HG02642 (cell line): ENCODE data around the gene DGKQ.
"Not testable (repeated sequence)": the region's sequence is repeated elsewhere in the genome, so short reads cannot be mapped to it uniquely, and the experiment has no call there.

ENCODE experiments used
- ATAC-seq: cut with Tn5 transposase; IDR thresholded peaks from one replicate; pipeline ENCODE4 v1.9.1; 2021; ENCODE audit warnings: mild to moderate bottlenecking; ENCODE audit not compliant: unreplicated experiment, poor library complexity

Gene DGKQ

DNA sequence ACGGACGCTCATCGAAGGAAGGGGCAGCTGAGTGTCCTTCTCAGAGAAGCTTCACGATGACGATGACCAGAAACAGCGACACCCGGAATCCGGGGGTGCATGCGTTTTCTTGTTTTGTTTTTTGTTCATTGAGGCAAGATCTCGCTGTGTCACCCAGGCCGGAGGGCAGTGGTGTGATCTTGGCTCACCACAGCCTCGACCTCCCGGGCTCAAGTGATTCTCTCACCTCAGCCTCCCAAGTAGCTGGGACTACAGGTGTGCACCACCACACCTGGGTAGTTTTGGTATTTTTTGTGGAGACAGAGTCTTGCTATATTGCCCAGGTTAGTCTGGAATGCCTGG is 19.8 kb downstream of the DGKQ start:
- no peak for ATAC-seq

DNA sequence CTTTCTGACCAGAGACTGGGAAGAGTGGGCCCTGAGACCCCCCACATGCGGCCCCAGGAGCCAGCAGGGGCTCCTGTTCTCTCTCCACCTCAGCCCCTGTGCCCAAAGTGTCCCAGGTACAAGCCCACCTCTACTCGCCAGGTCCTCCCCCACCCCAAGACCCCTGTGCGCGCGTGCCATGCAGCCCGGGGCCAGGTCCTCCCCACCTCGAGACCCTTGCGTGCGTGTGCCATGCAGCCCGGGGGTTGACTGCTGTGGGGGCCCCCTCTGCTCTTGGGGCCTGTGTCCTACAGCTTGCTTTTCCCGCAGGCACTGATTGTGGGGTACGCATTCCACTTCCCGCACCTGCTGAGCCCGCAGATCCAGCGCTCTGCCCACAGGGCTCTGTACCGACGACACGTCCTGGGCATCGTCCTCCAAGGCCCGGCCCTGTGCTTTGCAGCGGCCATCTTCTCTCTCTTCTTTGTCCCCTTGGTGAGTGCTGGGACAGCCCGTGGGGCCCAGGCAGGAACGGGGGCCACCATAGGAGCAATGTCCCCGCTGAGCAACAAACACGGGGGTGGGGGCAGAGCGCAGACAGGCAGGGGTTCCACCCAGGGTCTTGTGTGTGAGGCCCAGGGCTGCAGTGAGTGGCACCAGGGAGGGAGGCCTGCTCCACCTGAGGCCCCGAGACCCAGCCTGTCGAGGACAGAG is 20.3 kb downstream of the DGKQ start:
- no peak for ATAC-seq

DNA sequence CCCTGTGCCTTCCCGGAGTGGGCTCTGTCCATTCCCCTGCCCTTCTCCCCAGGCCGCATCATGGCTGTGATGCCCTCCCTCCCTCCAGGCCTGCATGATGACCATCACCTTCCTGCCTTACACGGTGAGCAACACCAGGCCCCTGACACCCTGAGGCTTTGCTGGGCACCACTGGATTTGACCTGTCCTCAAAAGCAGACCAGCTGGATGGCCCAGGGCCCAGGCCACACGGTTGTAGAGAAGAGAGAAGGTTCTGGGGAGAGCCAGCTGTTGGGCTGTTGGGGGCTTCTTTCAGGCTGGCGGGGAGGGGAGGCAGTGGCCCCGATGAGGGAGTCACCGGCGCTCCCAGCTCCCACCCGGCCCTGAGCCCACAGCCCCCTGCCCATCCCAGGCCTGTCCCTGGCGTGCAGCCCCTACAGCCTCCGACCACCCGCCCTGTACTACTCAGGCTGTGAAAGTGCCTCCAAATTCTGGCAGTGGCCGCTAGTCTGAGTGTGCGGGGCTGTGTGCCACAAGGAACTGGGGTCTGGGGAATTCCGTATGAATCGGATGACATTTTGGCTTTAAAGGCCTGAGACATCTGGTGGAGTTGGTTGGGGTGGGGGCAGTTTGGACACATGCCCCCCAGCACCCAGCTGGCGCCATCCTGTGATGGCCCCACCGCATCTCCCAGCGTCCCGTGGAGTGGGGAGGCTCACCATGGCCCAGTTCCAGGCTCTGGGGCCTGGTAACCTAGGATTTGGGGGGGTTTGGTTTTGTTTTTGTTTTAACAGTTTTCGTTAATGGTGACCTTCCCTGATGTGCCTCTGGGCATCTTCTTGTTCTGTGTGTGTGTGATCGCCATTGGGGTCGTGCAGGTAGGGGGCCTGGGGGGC is 21.5 kb downstream of the DGKQ start:
- no peak for ATAC-seq

DNA sequence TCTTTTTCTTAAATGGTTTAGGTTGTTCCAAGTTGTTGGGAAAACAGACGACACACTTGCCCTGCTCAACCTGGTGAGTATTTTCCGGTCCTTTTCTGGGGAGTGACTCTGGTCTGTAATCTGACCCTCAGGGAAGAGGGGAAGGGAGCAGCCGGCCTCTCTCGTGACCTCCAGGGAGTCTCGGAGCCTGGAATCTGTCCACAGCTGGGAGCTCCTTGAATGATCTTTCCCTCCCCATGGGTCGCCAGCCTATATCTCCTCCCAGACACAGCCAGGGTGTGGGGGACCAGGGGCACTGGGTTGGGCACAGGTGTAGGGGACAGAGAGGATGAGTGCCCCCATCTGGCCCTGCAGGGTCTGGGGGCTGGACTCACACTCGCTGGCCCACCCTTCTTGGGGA is 22.2 kb downstream of the DGKQ start:
- no peak for ATAC-seq

DNA sequence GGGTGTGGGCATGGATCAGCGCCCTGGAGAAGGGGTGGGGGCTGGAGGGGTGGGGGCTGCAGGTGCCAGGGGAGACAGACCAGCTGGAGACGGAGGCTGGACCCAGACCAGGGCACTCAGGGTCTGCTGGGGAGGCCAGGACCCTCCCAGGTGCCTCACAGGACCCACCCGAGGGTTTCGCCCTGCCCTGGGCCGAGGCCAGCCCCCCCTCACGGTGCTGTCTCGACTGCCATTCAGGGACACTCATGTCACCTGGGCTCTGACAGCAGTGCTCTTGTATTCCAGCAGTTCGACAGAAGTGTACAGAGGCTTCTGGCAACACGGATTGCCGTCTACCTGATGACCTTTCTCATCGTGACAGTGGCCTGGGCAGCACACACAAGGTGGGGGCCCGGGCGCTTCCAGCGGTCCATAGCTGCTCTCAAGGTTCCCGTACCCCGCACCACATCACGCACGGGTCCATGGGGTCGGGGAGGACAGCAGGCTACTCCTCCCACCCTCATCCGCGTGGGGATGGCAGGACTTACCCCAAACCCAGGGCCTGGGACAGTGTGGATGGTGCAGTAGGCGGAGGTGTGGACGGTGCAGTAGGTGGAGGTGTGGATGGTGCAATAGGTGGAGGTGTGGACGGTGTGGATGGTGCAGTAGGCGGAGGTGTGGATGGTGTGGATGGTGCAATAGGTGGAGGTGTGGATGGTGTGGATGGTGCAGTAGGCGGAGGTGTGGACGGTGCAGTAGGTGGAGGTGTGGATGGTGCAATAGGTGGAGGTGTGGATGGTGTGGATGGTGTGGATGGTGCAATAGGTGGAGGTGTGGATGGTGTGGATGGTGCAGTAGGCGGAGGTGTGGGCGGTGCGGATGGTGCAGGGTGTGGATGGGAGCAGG is 23.0 kb downstream of the DGKQ start:
- no peak for ATAC-seq

DNA sequence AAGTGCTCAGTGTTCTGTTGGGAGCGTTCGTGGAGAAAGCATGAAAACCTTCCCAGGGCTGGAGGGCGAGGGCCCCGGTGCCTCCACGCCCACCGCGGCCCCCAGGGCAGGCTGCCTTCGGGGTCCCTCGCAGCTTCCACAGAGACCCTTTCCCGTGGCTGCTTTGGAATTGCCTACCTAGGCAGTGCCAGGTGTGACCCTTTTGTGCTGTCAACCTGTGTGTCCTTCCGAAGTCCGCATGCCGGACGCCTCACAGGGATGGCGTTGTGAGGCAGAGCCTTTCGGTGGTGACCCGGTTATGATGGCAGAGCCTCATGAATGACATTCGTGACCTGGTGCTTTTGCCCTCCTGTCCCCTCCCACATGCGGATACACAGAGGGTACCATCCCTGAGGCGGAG is 23.7 kb downstream of the DGKQ start:
- no peak for ATAC-seq

DNA sequence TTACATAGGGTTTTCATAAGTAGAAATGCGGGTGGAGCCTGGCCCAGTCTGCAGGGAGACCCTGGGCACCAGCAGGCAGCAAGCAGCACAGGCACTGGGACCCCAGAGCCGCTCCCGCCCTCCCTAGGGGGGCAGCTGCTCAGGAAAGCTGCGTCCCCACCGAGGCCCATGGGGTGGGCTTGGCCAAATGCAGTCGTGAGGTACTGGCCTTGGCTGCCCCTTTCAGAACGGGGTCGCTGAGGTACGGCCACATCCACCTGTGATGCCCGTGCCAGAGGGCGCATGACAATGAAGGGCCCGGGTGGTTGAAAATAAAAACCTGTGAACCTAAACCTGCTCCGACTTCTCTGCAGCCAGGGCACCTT is 24.5 kb downstream of the DGKQ start:
- ATAC-seq, result no peak

DNA sequence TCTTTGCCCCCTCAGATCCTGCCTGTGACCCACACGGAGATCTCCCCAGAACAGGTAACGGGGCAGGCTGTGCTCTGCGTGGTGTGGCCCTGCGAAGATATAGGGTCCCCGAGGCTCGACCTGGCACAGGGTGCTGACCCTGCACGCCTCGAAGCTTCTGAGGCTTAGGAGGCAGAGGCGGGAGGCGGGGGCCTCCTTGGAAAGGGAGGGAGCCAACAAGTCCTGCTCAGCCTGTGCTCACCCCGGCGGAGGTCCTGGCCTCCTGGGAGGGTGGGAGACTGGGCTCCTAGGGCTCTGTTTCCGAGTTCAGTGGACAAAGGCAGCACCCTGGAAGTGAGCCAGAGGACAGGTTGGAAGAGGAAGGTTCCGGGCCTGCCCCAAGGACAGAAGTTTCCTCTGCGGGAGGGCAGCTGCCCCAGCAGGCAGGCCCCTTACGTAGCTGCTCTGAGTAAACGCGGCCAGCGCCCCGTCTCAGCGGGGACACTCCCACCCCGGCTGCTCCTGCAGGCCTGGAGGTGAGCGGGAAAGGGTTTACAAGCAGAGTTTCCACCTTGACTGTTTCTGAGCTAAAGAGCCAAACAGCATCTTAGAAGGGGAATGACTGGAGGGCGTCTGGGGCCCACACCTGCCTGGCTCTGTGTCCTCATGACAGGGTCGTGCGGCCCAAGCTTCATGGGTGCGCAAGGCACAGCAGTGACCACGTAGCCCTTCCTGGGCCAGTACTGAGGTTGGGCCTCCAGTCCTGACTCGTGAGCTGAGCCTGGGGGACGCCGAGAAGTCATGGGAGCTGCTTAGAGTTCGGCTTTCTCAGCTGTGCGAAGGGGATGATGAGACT is 25.1 kb downstream of the DGKQ start:
- no peak for ATAC-seq

DNA sequence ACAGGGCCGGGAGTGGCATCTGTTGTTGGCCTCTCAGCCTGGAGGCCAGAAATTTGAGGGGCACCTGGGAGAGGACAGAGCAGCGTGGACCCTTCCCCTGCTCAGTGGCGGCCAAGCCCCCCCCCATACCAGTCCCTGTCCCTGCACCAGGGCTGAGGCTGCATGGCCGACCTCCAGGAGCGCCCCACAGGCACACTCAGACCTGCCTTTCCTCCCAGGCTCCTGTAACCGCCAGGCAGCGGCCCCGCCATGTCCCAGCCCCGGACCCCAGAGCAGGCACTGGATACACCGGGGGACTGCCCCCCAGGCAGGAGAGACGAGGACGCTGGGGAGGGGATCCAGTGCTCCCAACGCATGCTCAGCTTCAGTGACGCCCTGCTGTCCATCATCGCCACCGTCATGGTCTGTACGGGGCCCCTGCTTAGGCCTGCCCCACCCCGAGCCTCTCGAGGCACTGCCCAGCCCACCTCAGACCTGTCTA is 25.8 kb downstream of the DGKQ start:
- ATAC-seq, result no peak

DNA sequence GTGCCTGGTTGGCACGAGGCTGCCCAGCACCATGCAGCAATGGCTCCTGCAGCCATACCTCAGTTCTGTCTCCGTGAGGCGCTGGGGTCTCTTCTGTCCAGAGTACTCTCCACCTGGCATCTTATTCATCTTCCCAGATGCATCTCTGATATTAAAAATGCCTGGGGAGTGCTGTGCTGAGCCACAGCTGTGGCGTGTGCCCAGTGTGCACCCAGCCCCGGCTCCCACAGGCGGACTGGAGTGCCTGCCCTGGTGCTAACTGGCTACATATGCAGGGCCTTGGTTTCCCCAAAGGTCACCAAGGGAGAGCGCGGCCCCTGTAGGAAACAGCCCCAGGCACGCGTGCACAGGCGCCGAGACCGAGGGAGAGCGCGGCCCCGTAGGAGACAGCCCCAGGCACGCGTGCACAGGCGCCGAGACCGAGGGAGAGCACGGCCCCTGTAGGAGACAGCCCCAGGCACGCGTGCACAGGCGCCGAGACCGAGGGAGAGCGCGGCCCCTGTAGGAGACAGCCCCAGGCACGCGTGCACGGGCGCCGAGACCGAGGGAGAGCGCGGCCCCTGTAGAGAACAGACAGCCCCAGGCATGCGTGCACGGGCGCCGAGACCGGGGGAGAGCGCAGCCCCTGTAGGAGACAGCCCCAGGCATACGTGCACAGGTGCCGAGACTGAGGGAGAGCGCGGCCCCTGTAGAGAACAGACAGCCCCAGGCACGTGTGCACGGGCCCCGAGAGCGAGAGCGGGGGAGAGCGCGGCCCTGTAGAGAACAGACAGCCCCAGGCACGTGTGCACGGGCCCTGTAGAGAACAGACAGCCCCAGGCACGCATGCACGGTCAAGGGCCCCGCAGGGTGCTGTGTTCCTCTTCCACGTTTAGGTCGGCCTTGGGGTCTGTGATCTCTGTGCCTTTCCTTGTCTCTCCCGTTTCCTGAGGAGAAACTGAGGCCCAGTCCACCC is 26.6 kb downstream of the DGKQ start:
- ATAC-seq, result no peak

DNA sequence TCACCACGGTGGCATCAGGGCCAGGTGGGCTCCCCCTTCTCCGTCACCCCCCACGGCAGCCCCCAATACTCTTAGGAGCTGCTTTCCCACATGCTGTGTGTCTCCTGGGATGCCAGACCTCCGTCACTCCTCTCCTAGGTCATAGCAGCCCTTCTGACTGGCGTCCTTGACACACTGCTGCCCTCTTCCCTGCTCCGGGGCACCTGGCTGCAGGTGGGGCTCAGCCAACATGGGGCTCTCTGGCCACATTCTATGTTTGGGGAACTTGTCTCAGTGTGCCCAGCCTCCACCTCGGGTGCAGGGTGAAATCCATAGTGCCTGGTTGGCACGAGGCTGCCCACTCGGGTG is 27.3 kb downstream of the DGKQ start:
- no peak for ATAC-seq

DNA sequence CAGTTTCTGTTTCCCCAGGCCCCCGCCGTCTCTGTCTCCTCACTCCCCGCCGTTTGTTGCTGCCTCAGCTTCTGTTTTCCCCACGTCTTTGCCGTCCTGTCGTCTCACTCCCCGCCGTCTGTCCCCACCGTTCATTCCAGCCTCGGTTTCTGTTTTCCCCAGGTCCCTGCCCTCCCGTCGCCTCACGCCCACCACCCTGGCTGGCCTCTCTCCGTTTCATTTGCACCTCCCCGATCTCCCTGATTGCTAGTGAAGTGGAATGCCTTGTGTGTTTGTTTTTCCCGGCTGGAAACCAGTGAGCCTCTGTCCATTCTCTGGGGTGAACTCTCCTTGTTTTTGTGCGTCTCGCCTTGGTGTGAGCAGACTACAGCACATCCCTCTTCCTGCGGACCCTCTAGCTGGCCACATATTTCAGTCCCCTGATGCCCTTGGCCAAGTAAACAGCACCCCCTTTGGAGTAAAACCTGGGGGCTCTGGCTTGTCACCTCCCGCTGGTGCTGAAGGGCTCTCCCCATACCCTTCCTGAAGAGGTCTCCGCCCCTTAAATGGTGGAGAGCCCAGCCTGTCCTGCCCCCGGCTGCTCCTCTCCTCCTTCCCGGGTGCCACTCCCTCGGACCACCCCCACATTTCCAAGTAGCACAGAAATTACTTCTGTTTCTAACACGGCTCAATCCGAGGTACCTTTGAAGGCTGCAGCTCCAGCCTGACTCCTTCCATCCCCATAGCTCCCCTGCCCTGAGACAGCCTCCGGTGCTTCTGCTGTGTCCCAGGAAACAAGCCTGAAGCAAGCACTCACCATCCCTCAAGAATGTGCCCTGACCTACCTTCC is 27.9 kb downstream of the DGKQ start:
- no peak for ATAC-seq

DNA sequence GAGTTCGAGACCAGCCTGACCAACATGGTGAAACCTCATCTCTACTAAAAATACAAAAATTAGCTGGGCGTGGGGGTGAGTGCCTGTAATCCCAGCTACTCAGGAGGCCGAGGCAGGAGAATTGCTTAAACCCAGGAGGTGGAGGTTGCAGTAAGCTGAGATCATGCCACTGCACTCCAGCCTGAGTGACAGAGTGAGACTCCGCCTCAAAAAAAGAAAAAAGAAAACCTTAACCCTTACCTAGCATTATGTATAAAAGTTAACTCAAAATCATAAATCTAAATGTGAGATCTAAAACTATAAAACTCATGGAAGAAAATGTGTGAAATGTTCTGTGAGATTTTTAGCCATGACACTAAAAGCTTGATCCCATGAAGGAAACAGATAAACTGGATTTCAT is 33.9 kb downstream of the DGKQ start:
- not testable (repeated sequence) for ATAC-seq

DNA sequence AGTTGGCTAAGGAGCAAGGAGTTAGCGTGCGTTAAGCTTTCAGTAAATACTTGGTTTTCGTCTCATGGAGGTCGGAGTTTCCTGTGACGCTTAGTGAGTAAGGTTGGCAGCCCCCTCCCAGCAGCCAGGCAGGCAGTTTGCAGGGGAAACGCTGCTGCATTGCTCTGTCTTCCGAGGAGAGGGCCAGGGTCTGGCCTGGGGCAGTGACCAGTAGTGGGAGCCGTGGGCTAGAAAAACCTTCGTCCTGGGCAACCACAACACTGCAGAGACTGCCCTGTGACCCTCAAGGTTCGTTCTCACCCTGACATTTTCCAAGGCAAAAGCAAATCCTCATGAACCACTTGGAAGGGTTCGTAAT is 40.7 kb downstream of the DGKQ start:
- no peak for ATAC-seq

DNA sequence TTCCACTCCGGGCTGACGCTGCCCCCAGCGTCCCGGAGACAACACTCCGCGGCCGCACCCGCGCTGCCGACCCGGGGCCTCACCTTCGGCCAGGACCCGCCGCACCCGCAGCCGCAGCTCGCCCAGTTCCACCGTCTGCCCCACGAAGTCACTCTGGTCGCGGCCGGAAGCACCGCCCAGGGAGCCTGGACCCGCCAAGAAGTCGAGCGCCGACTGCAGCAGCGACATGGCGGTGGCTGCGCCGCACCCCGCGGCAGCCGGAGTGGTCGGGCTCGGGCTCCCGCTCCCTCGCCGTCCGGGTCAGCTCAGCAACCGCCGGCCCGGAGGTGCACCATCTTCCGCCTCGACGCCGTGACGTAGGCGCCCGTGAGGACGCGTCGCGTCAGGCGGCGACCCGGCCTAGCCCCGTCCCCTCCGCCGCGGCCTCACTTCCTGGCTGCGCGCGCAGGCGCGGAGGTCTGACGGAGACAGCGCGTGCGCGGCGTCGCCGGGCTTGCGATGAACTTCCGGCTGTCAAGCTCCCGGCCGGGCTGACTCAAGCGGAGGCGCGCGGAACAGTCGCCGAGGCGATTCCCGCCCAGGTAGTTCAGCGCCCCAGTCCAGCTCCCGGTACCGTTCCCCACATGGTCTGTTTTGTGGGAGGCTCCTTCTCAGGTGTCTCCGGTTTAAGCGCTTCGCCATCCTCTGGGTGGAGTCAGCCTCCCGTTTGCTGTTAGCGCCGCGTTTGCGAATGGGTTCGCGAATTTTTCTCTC is 41.2 kb downstream of the DGKQ start, which contains the start of the genes GAK and TMEM175:
GAK (minus strand) TSS at position 357 of the 753 bp plus-strand sequence; CDS start at position 228, 129 bp downstream.
TMEM175 (plus strand) TSS at position 501 of the 753 bp plus-strand sequence. CDS start 15,280 bp downstream, outside the sequence.
- peak; percentile 95 for ATAC-seq

DNA sequence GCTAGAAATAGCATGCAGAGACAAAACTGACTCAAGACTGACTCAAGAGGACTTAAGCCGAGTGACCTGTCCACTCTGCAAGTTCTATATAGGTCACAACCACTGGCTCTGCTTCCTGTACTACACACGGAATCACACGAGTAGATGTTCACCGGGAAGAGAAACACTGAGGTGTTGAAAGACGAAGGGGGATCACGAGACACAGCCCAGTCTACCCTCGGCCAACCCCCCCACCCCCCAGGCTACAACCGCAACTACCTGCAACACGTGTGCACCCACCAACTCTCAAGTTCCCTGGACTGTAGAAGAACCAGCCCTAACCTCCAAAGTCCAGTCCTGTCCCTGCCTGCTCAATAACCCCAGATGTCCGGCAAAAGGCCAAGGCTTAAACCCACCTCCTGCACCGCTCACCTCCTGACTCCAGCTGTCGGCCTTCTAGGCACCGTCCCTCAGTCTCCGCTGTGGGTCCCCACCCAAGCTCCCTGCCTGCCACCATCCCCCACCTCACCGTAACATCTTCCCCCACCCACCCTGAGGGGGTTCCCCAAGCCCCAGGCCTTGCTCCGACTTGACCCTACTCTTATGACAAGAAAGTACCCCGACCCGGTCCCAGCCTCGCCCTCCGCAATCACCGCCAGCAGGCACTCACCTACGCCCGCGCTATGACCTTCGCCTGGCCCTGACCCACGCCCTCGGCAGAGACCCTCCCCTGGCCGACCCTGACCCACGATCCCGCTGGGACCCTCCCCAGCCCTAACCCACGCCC is 42.0 kb downstream of the DGKQ start:
- ATAC-seq, result no peak

DNA sequence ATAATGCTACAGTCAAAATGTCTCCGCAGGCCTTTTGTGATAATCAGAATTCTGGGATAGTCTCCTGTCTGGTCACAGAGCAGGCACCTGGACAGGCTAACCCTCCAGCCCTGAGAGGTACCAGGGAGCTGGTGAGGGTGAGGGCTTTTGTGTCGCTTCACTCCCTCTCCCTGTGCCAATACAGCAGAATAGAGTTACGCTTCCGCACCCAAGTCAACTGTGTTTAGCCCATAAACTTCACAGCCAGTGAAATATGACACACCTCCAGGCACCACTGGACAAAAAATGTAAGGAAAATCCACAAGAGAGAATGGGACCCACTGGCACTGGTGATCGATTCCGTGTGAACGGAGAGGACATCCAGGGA is 42.6 kb downstream of the DGKQ start:
- no peak for ATAC-seq
